Smooth muscle cell (in vitro differentiated cells): ENCODE results near the gene AMN. TPM values are rescaled to one million over a fixed set of nuclear protein-coding genes. Genes with fewer than 3 reads are reported as not detected.

Source experiments
- DNase-seq: peaks from one replicate; lab custom pipeline; 2025; ENCODE audit not compliant: unreplicated experiment; lab: John Stamatoyannopoulos, UW
- H2AFZ ChIP-seq: fragments of 200-600 bp; sonication (generic); 2 replicates; pipeline ENCODE4 v1.6.0; 2016; ENCODE audit warnings: antibody characterized with exemption, low read depth, mild to moderate bottlenecking
- H3F3A ChIP-seq: fragments of 200-600 bp; sonication (generic); 2 replicates; pipeline ENCODE4 v1.6.0; 2017; ENCODE audit warnings: antibody characterized with exemption, low read depth
- H3K27ac ChIP-seq: fragments of 200-600 bp; sonication (generic); 2 replicates; pipeline ENCODE4 v1.5.1; 2016; ENCODE audit warnings: low read depth, mild to moderate bottlenecking
- H3K27me3 ChIP-seq: fragments of 200-600 bp; sonication (generic); 2 replicates; pipeline ENCODE4 v1.6.1; 2016; ENCODE audit warnings: low read depth, mild to moderate bottlenecking
- H3K36me3 ChIP-seq: fragments of 200-600 bp; sonication (generic); 2 replicates; pipeline ENCODE4 v1.5.1; 2016; ENCODE audit warnings: low read depth
- H3K4me1 ChIP-seq: fragments of 200-600 bp; sonication (generic); 2 replicates; pipeline ENCODE4 v1.5.1; 2016; ENCODE audit warnings: low read depth
- H3K4me2 ChIP-seq: fragments of 200-600 bp; sonication (generic); 2 replicates; pipeline ENCODE4 v1.6.0; 2016; ENCODE audit warnings: mild to moderate bottlenecking
- H3K4me3 ChIP-seq: fragments of 200-600 bp; sonication (generic); 2 replicates; pipeline ENCODE4 v1.5.1; 2016; ENCODE audit warnings: mild to moderate bottlenecking
- H3K79me2 ChIP-seq: fragments of 200-600 bp; sonication (generic); 2 replicates; pipeline ENCODE4 v1.6.0; 2016; ENCODE audit warnings: low read depth, mild to moderate bottlenecking
- H3K9ac ChIP-seq: fragments of 200-600 bp; sonication (generic); 2 replicates; pipeline ENCODE4 v1.6.0; 2016; ENCODE audit warnings: low read depth
- H3K9me3 ChIP-seq: fragments of 200-600 bp; sonication (generic); replicated peaks from 2 replicates; pipeline ENCODE4 v1.5.1; 2016; ENCODE audit warnings: low read depth
- H4K20me1 ChIP-seq: fragments of 200-600 bp; sonication (generic); 2 replicates; pipeline ENCODE4 v1.6.0; 2016; ENCODE audit warnings: low read depth
- WGBS: methylation state at CpG from one replicate; pipeline ENCODE4 v1.1.7; 2016; ENCODE audit warnings: low lambda C conversion rate; 5-methylcytosine and 5-hydroxymethylcytosine counted together
- polyA plus RNA-seq: library from polyadenylated mRNA; unstranded; fragments of >200 nt; fragmentation: Nextera tagmentation; extraction: Ambion mirVana; gene quantifications from 2 replicates; pipeline ENCODE4 v1.2.1, GENCODE V29; 2016
- total RNA-seq: library from RNA; depleted of rRNA; stranded (reverse); fragments of >200 nt; gene quantifications from 2 replicates; pipeline ENCODE4 v1.2.3, GENCODE V29; 2014
- TF ChIP-seq, protein P1 (sequence below): fragments of 200-600 bp; sonication (generic); IDR thresholded peaks from 2 replicates; pipeline ENCODE4 v1.5.1; 2017; ENCODE audit warnings: borderline replicate concordance, mild to moderate bottlenecking, antibody characterized with exemption; ENCODE audit not compliant: insufficient read depth, poor library complexity, severe bottlenecking

AMN gene
- total and polyA plus RNA-seq, 2 experiments from 2014 or later = 0.31 to 0.65 TPM

GRCh38 chr14:102927346-102927877 lies 4.9 kb downstream of the AMN start:
- Histone ChIP-seq H3K27ac (no peak overlapping the region), H3K79me2 (no peaks in the 10 kb centered on the region), H3K36me3 (no peaks in the 10 kb centered on the region), H3F3A (peaks cover 9% of the 10 kb centered on the region), H3K4me3 (peak overlapping the region; percentile 58), H3K4me1 (peaks cover 13% of the 10 kb centered on the region), H4K20me1 (peaks cover 30% of the 10 kb centered on the region), H3K9me3 (no peaks in the 10 kb centered on the region), H3K27me3 (peaks cover 82% of the 10 kb centered on the region), H2AFZ (no peak overlapping the region), H3K4me2 (peak overlapping the region; percentile 96), H3K9ac (no peak overlapping the region)
- no peak for DNase-seq
- WGBS = 44% methylated on average over 18 of the region's 19 CpGs
- TF ChIP-seq, protein P1, sequence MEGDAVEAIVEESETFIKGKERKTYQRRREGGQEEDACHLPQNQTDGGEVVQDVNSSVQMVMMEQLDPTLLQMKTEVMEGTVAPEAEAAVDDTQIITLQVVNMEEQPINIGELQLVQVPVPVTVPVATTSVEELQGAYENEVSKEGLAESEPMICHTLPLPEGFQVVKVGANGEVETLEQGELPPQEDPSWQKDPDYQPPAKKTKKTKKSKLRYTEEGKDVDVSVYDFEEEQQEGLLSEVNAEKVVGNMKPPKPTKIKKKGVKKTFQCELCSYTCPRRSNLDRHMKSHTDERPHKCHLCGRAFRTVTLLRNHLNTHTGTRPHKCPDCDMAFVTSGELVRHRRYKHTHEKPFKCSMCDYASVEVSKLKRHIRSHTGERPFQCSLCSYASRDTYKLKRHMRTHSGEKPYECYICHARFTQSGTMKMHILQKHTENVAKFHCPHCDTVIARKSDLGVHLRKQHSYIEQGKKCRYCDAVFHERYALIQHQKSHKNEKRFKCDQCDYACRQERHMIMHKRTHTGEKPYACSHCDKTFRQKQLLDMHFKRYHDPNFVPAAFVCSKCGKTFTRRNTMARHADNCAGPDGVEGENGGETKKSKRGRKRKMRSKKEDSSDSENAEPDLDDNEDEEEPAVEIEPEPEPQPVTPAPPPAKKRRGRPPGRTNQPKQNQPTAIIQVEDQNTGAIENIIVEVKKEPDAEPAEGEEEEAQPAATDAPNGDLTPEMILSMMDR = no peak

DNA sequence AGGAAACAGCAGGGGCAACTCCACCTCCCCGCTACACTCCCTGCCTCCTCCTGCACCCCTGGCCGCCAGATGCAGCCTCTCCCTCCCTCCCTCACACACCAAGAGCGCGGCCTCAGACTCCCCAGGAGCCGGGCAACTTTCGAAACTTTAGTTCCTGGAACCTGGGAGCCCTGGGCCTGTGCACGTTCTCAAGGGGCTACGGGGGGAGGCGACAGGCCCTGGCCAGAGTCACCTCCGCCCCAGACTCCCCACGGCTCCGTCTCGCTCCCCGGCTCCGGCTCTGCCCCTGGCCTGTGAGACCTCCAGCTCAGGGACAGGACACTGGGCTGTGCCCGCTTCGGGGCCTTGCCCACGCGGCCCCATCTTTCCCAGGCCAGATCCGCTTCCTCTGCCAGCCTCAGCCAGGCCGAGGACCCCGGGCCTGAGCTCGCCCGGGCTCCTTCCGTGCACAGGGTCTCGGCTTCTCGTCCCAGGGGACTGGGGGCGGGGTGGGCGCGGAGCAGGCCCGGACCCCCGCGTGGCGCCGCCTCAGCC lies 5.5 kb downstream of the AMN start:
- 8% methylated on average over 34 of the region's 35 CpGs for WGBS
- H3K27me3 ChIP-seq = peaks cover 77% of the 10 kb centered on the region
- peaks cover 13% of the 10 kb centered on the region for H3K4me1 ChIP-seq
- no peak overlapping the region for H3K27ac ChIP-seq
- no peaks in the 10 kb centered on the region for H3K36me3 ChIP-seq
- no peaks in the 10 kb centered on the region for H3K9me3 ChIP-seq
- DNase-seq = no peak
- TF ChIP-seq, protein P1 = no peak
- H3F3A ChIP-seq = peaks cover 9% of the 10 kb centered on the region
- H3K79me2 ChIP-seq = no peaks in the 10 kb centered on the region
- H2AFZ ChIP-seq = no peak overlapping the region
- H3K9ac ChIP-seq = peak overlapping the region; percentile 22
- H3K4me3 ChIP-seq = peak overlapping the region; percentile 58
- H3K4me2 ChIP-seq = peak overlapping the region; percentile 96
- peaks cover 32% of the 10 kb centered on the region for H4K20me1 ChIP-seq

DNA sequence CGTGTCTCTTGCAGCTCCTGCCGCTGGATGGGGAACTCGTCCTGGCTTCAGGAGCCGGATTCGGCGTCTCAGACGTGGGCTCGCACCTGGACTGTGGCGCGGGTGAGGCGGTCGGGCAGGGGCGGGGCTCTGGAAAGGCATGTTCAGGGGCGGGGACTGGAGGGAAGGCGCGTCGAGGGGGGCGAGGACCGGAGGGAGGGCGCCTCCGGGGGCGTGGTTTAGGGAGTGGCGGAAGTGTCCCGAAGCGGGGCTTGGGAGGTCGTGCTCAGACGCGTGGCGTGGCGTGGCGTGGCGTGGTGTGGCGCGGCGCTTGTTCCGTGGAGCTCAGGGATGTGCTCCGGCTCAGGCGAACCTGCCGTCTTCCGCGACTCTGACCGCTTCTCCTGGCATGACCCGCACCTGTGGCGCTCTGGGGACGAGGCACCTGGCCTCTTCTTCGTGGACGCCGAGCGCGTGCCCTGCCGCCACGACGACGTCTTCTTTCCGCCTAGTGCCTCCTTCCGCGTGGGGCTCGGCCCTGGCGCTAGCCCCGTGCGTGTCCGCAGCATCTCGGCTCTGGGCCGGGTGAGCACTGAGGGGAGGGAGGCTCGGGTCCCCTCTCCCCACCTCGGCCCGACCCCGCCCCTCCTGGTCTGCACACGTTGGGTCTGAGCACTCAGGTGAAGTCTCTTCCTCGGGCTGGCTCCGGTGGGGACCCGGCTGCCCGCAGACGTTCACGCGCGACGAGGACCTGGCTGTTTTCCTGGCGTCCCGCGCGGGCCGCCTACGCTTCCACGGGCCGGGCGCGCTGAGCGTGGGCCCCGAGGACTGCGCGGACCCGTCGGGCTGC lies 6.2 kb downstream of the AMN start:
- Histone ChIP-seq H3K9ac (peak overlapping the region; percentile 22), H3K4me3 (peak overlapping the region; percentile 58), H3K4me2 (peak overlapping the region; percentile 96), H3K79me2 (no peaks in the 10 kb centered on the region), H3F3A (peaks cover 9% of the 10 kb centered on the region), H3K27me3 (peaks cover 70% of the 10 kb centered on the region), H3K27ac (no peak overlapping the region), H3K9me3 (no peaks in the 10 kb centered on the region), H2AFZ (no peak overlapping the region), H4K20me1 (peaks cover 38% of the 10 kb centered on the region), H3K4me1 (peaks cover 13% of the 10 kb centered on the region), H3K36me3 (no peaks in the 10 kb centered on the region)
- TF ChIP-seq, protein P1 = no peak
- no peak for DNase-seq
- 3% methylated on average over 73 of the region's 94 CpGs for WGBS
